CD4-positive, alpha-beta T cell treated with Interleukin-12 subunit alpha and Interleukin-12 subunit beta, for 1 hour (primary cell): ENCODE data around the gene INPP5A.
"Not testable (repeated sequence)": the region's sequence is repeated elsewhere in the genome, so short reads cannot be mapped to it uniquely, and the experiment has no call there.

Experiments used
- DNase-seq: peaks from one replicate; pipeline ENCODE4 v3.0.0-alpha.2; 2020

Gene INPP5A

DNA sequence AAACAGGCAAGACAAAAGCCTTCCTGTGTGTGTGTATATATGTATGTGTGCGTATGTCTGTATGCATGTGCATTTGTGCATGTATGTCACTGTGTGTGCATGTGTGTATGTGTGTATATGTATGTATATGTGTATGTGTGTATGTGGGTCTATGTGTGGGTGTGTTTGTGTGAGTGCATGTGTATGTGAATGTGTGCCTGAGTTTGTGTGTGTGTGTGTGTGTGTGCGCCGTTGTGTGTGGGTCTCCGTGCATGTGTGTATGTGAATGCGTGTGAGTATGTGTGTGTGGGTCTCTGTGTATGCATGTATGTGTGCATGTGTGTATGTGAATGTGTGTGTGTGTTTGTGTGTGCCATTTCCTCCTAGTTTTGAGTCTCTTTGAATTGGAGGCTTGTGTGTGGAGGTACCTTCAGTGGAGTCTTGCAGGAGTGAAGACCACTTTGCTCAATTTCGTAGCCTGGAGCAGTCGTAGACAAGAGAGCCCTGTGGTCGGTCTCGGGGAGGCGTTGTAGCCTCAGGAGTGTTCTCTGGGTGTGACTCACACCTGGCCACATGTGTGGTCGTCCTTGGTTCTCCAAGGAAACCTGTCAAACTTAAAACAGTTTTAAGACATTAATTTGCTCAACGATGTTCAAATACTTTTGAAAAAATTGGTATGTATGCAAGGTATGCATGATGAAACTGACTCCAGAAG is 28.1 kb downstream of the INPP5A start:
- DNase-seq, result no peak

- DNase-seq, result no peak
These were observed 29.3 kb downstream of the INPP5A start for GRCh38 chr10:132566892-132567291.

DNA sequence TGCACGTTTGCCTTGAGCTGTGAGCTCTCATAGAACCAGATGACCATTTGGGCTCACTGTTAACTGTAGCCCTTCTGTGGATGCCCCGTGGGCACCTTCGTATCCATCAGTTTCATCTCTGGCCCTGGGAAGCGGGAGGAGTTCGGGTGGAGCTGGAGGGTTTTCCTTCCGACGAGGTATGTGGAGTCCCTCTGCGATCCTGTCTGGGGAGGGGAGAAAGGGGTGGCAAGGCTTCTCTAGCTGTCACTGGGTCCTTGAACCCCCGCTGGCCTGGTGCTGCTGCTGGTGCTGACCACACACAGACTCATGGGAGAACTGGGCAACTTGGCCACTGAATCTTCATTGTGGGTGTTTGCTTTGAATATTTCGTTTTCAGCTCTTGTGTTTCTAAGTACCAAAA is 32.7 kb downstream of the INPP5A start:
- DNase-seq, result no peak

GRCh38 chr10:132570771-132571649 is 33.4 kb downstream of the INPP5A start:
- peak; percentile 23 for DNase-seq

GRCh38 chr10:132571650-132572544 is 34.3 kb downstream of the INPP5A start:
- DNase-seq, result peak; percentile 51

DNA sequence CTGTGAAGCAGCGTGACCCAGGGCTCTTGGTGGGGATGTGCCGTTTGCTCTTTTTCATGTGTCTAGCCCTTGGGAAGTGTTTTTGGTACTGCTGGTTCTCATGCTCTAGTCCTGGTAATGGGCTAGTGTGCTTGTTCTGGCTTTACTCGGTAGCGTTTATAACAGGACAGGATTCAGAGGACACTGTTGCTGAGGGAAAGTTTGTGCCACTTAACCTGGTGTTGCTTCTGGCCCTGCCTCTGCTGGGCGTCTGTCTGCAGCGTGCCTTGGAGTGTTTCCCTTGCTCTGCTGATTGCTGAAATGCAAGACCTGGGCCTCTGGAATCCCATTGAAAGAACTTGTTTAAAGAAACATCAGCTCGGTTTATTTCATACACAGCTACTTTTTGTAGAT is 35.0 kb downstream of the INPP5A start:
- DNase-seq, result no peak

GRCh38 chr10:132572946-132573345 is 35.4 kb downstream of the INPP5A start:
- not testable (repeated sequence) for DNase-seq

- no peak for DNase-seq
These were observed 36.7 kb downstream of the INPP5A start for GRCh38 chr10:132574288-132574687.

GRCh38 chr10:132574783-132575319 is 37.3 kb downstream of the INPP5A start:
- no peak for DNase-seq

- peak; percentile 23 for DNase-seq
These were observed 38.0 kb downstream of the INPP5A start for GRCh38 chr10:132575320-132576201.

DNA sequence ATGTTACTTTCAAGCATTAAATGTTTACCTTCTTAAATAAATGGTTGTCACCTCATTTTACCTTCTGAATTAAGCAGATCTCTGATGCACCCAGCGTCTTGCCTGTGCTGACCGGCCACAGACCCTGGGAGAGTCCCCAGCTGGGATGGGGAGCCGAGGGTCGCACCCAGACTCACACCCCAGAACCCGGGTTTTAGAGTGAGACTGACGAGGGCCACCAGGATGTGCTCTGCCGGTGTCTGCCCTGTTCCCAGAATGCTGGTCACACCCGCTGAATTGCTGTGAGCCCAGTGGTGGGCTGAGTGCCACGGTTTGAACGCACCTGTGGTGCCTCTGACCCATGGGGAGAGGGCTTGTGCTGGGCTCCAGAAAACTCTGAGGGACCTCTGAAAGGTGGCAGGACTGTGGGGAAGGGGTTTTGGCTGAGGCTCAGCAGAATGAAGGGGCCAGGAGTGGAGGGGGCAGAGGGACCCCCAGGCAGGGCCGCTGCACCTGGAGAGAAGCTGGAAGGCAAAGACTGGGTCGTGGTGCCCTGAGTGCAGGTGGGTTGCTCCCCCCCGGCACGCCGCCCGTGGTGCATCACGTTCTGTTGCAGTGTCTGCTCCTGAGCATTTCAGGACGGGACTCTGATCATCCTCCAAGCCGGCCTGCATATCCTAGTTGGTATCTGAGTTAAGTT is 39.2 kb downstream of the INPP5A start:
- no peak for DNase-seq

DNA sequence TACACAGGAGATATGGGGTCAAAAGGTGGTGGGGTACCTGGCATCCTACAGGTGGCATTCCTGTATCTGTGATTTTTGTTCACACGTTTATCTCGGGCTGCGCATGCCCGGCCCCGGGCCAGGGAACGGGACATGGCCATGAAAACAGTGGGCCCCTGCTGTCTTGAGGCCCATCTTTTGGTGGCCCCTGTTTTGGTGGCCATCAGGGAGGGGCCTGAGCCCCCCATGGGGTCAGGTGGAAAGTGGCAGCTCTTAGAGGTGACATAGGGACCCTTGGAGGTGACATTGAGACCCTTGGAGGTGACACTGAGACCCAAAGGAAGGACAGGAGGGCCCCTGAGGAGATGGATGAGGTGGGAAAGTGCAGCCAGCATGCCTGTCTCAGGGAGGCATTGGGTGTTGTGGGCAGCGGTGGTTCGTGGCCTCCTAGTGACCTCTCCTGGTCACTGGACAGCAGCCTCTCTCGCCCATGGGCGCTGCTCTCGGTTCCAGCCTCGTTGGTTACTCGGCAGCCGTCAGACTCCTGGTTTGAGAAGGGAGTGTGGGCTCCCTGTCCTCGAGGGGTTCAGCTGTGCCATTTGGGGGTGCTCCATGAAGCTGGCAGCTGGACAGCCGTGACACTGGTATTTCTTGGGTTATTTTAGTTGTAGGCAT is 39.9 kb downstream of the INPP5A start:
- DNase-seq, result no peak

DNA sequence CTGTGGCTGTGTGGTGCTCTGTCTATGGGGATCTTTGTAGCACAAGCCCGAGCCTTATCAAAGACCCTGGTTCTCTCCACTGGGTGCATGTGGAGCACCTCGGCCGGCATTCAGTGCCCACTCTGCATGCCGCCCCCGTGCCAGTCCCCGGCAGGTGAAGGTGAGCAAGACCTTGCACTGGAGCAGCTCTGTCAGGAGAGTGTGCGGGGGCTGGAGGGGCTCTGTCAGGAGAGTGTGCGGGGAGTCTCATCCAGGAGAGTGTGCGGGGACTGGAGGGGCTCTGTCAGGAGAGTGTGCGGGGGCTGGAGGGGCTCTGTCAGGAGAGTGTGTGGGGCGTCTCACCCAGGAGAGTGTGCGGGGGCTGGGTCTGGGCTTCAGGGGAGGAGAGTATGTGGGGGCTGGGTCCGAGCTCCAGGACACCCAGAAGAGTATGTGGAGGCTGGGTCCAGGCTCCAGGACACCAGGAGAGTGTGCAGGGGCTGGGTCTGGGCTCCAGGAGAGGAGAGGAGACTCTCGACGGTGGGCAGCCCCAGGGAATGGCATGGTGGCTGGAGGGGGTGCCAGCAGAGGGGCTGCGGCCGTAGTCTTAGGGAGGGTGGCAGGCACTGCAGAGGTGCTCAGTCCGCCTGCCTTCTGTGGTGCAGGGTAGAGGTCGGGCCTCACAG is 40.8 kb downstream of the INPP5A start:
- DNase-seq, result no peak

- DNase-seq, result no peak
These were observed 41.7 kb downstream of the INPP5A start for GRCh38 chr10:132579027-132579859.

DNA sequence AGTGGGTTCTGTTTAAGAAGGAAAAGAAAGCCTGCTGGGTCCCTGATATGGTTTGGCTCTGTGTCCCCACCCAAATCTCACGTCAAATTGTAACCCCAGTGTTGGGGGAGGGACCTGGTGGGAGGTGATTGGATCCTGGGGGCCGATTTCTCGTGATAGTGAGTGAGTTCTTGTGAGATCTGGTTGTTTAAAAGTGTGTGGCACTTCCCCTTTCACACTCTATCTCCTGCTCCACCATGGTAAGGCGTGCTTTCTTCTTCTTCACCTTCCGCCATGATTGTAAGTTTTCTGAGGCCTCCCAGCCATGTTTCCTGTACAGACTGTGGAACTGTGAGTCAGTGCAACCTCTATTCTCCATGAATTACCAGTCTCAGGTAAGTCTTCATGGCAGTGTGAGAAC is 42.6 kb downstream of the INPP5A start:
- DNase-seq, result no peak

DNA sequence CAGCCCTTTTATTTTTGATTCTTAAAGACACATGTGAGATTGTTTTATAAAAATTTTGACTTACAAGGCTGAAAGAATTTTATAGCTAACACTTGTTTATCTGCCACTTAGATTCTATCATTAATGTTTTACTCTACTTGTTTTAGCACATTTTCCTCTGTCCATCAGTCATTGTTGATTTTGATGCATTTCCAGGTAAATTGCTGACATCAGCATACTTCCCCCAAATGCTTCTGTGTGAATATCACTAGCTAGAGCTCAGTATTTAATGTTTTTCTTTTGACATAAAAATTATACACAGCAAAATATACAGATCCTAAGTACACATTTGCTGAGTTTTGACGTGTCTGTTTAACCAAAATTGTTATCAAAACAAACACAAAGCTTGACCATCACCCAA is 43.0 kb downstream of the INPP5A start:
- DNase-seq, result no peak

- no peak for DNase-seq
These were observed 44.5 kb downstream of the INPP5A start for GRCh38 chr10:132582137-132582536.

DNA sequence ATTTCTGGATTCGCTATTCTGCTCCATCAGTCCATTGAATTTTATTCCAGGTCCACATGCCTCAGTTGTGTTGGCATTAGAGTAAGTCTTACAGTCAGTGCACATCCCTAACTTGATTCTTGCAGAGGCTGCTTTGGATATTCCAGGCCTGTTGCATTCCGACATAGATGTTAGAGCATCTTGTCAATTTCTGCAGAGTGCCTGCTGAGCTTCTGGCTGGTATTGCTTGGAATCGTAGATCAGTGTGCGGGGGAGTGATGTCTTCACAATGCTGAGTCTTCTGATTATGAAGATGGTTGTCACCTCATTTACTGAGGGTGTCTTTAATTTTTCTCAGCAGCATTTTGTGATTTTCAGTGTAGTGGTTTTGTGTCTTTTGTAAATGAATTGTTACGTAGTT is 45.2 kb downstream of the INPP5A start:
- no peak for DNase-seq

GRCh38 chr10:132583456-132583855 is 45.9 kb downstream of the INPP5A start:
- DNase-seq, result no peak
